ENCODE measurements around the gene CXCR3.
"Not testable (repeated sequence)": the region's sequence is repeated elsewhere in the genome, so short reads cannot be mapped to it uniquely, and the experiment has no call there.

CXCR3 gene

GRCh38 chrX:71573590-71573989 lies 44.7 kb downstream of the CXCR3 start:
- TF ChIP-seq CTCF (conservative IDR thresholded peaks at IDR 0.05; ENCODE audit: low read depth, low read length), result no peak
- H3K4me3 ChIP-seq (ENCODE audit: low read length), result no peak overlapping the region
- no peak for DNase-seq (ENCODE audit: low read depth)

DNA sequence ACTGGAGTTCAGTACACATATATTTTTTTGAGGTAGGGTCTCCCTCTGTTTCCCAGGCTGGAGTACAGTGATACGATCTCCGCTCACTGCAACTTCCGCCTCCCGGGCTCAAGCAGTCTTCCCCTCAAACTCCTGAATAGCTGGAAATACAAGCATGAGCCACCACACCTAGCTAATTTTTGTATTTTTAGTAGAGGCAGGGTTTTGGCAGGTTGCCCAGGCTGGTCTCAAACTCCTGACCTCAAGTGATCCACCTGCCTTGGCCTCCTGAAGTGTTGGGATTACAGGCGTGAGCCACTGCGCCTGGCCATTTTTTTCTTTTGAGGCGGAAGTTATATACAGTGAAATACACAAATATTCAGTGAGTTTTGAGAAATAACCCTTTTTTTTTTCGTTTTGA lies 46.9 kb downstream of the CXCR3 start:
- not testable (repeated sequence) for DNase-seq (ENCODE audit: low read depth); H3K4me3 ChIP-seq (ENCODE audit: low read length)

All from retinal pigment epithelial cell (primary cell).